Endothelial cell of umbilical vein (primary cell): ENCODE data around the gene MACF1. TPM values are rescaled to one million over a fixed set of nuclear protein-coding genes. Genes with fewer than 3 reads are reported as not detected.

ENCODE experiments used
- BruUV-seq: library from RNA; stranded (reverse); fragments of 400-500 nt; replicated peaks from 2 replicates; lab custom pipeline; 2021; lab: Mats Ljungman, UMichigan
- CTCF ChIA-PET: fragments of 300-600, 350-600 bp; sonication (Branson Sonifier 250); formaldehyde crosslinking; loops from one replicate; lab custom pipeline; 2021; ENCODE audit warnings: antibody characterized with exemption, inconsistent platforms; lab: Charles Lee
- POLR2A ChIA-PET: fragments of 300-600, 350-600 bp; sonication (Branson Sonifier 250); formaldehyde crosslinking; loops from one replicate; lab custom pipeline; 2021; ENCODE audit warnings: antibody characterized with exemption, inconsistent platforms; lab: Charles Lee
- DNase-seq: peaks from one replicate; pipeline ENCODE4 v3.0.0-alpha.2; 2011; ENCODE audit warnings: low read depth, low spot score
- FAIRE-seq: peaks from 2 replicates; lab custom pipeline; 2011; peaks lifted over from hg19 to GRCh38; lab: Jason Lieb, UNC
- H2AFZ ChIP-seq: 2 replicates; pipeline ENCODE4 v1.6.0; 2012; ENCODE audit warnings: low read depth, low read length, control low read depth, inconsistent platforms
- H3K27ac ChIP-seq: 2 replicates; pipeline ENCODE4 v1.5.1; 2011; ENCODE audit warnings: low read depth, mild to moderate bottlenecking, control low read depth, low read length, moderate library complexity; ENCODE audit not compliant: insufficient read depth
- H3K27me3 ChIP-seq, 2 experiments: 2 replicates each; pipeline versions ENCODE4 v1.6.0 to v1.6.1; 2011; ENCODE audit warnings: low read length in 2 of 2, mixed read lengths in 1 of 2; ENCODE audit not compliant: control insufficient read depth in 2 of 2, insufficient read depth in 2 of 2
- H3K36me3 ChIP-seq, 2 experiments: 2 replicates in 1 of 2; 3 replicates in 1 of 2; pipeline ENCODE4 v1.5.1; 2011; ENCODE audit warnings: low read length in 2 of 2, mild to moderate bottlenecking in 1 of 2, moderate library complexity in 1 of 2; ENCODE audit not compliant: control insufficient read depth in 2 of 2, insufficient read depth in 2 of 2; ENCODE audit errors: extremely low read depth in 1 of 2
- H3K4me1 ChIP-seq: 3 replicates; pipeline ENCODE4 v1.5.1; 2011; ENCODE audit warnings: mild to moderate bottlenecking, low read length; ENCODE audit not compliant: control insufficient read depth, insufficient read depth; ENCODE audit errors: extremely low read depth
- H3K4me2 ChIP-seq: 2 replicates; pipeline ENCODE4 v1.6.1; 2011; ENCODE audit warnings: low read length, control low read depth, mixed read lengths; ENCODE audit not compliant: insufficient read depth
- H3K4me3 ChIP-seq, 3 experiments: fragments of 200-600 bp in 1 of 3; sonication (generic), shearing (Covaris generic) in 1 of 3; replicated peaks in 1 of 3; 2 replicates each; pipeline ENCODE4 v1.5.1; 2011 to 2016; ENCODE audit warnings: control low read depth in 3 of 3, low read length in 3 of 3, mild to moderate bottlenecking in 2 of 3, inconsistent platforms in 1 of 3, low read depth in 1 of 3, moderate library complexity in 1 of 3; ENCODE audit not compliant: insufficient read depth in 1 of 3
- H3K79me2 ChIP-seq: 2 replicates; pipeline ENCODE4 v1.6.0; 2012; ENCODE audit warnings: low read length, inconsistent platforms; ENCODE audit not compliant: control insufficient read depth, insufficient read depth
- H3K9ac ChIP-seq: replicated peaks from 2 replicates; pipeline ENCODE3; 2011; ENCODE audit warnings: low read length, control low read depth; ENCODE audit not compliant: insufficient read depth; ENCODE audit errors: extremely low read depth
- H3K9me1 ChIP-seq: replicated peaks from 3 replicates; pipeline ENCODE4 v1.6.0; 2011; ENCODE audit warnings: mild to moderate bottlenecking, low read length; ENCODE audit not compliant: control insufficient read depth, insufficient read depth; ENCODE audit errors: extremely low read depth
- H3K9me3 ChIP-seq: replicated peaks from 2 replicates; pipeline ENCODE4 v1.5.1; 2012; ENCODE audit warnings: low read length, inconsistent platforms; ENCODE audit not compliant: control insufficient read depth, insufficient read depth
- H4K20me1 ChIP-seq: replicated peaks from 2 replicates; pipeline ENCODE3; 2011; ENCODE audit warnings: mild to moderate bottlenecking, low read length; ENCODE audit not compliant: control insufficient read depth, insufficient read depth; ENCODE audit errors: extremely low read depth
- EZH2 ChIP-seq: IDR thresholded peaks from 2 replicates; pipeline ENCODE4 v1.6.1; 2012; ENCODE audit warnings: borderline replicate concordance, low read depth, mild to moderate bottlenecking, moderate library complexity, low read length, inconsistent platforms; ENCODE audit not compliant: severe bottlenecking
- FOS ChIP-seq: IDR thresholded peaks from 2 replicates; pipeline ENCODE4 v1.6.1; 2011; ENCODE audit warnings: mild to moderate bottlenecking, low read length, moderate library complexity, borderline replicate concordance; ENCODE audit not compliant: insufficient read depth
- GATA2 ChIP-seq: IDR thresholded peaks from 2 replicates; pipeline ENCODE4 v1.7.0; 2011; ENCODE audit warnings: low read depth, mild to moderate bottlenecking, moderate library complexity, mixed read lengths, low read length; ENCODE audit not compliant: insufficient read length, insufficient read depth
- JUN ChIP-seq: IDR thresholded peaks from 2 replicates; pipeline ENCODE4 v1.6.1; 2011; ENCODE audit warnings: borderline replicate concordance, low read depth; ENCODE audit not compliant: insufficient read length, insufficient read depth
- MYC ChIP-seq: IDR thresholded peaks from one replicate; pipeline ENCODE4 v1.6.1; 2011; ENCODE audit warnings: mild to moderate bottlenecking, low read depth, low read length
- POLR2A ChIP-seq: IDR thresholded peaks from 2 replicates; pipeline ENCODE4 v1.6.1; 2012; ENCODE audit warnings: low read depth, mild to moderate bottlenecking, control low read depth, low read length
- POLR2AphosphoS5 ChIP-seq: IDR thresholded peaks from 2 replicates; pipeline ENCODE4 v1.6.1; 2012; ENCODE audit warnings: low read depth, mild to moderate bottlenecking, control low read depth, low read length, moderate library complexity; ENCODE audit not compliant: insufficient read depth
- dilution Hi-C: fragments of 300-500 bp; cut with MboI; formaldehyde crosslinking; loops from one replicate; pipeline ENCODE4 v1.15.0; 2019; ENCODE audit warnings: low sequenced_read_pairs; ENCODE audit not compliant: extremely low pct_ligation_motif_present
- intact Hi-C: fragments of 100-400 bp; cut with micrococcal nuclease; formaldehyde crosslinking; loops from one replicate; pipeline ENCODE4 v1.10.0; 2022
- polyA plus RNA-seq, 4 experiments: library from polyadenylated mRNA; depleted of rRNA in 3 of 4; stranded (reverse) in 3 of 4; unstranded in 1 of 4; fragments of >200 nt; gene quantifications; 2 replicates each; pipeline versions ENCODE4 v1.2.1 to v1.2.3, GENCODE V29; 2011 to 2012; ENCODE audit warnings: missing spikeins in 1 of 4
- total RNA-seq: library from RNA; stranded (reverse); gene quantifications from 2 replicates; pipeline ENCODE4 v1.2.3, GENCODE V29; 2021
- TF ChIP-seq, protein P1 (sequence below), 2 donors: IDR thresholded peaks; 1 replicate in 1 of 2; 2 replicates in 1 of 2; pipeline ENCODE4 v1.5.1; 2011; ENCODE audit warnings: low read length in 2 of 2, mild to moderate bottlenecking in 2 of 2, moderate library complexity in 2 of 2, control low read depth in 1 of 2, inconsistent platforms in 1 of 2, low read depth in 1 of 2; ENCODE audit not compliant: insufficient read depth in 1 of 2; ENCODE audit errors: extremely low read depth in 1 of 2
- TF ChIP-seq, protein P2 (sequence below): IDR thresholded peaks from 2 replicates; pipeline ENCODE4 v1.6.1; 2011; ENCODE audit not compliant: insufficient read depth, insufficient read length

The MACF1 gene
- total and polyA plus RNA-seq, 2 donors (not counting 3 experiments of a cell fraction or from before 2014, with no cell fraction given): 122 to 587 TPM

DNA sequence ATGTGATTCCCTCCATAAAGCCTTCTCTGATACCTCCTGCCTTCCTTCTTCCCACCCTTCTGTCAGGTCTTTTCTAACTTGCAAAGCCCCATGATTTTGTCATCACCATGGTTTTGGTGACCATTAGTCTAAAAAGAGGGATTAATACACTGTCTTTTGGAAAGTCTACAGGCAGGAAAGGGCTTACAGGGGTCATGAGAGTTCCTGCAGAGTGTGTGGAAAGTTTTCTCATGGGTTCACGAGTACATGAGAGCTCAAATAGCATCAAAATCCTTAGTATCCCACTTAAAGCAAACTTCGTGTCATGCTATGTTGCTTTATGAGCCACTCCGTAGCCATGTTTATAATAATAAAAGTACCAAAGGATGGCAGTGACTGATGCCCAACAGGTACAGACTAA is 200.4 kb downstream of the MACF1 start:
- BruUV-seq: no TSS peak
- dilution Hi-C loops (no loop called here), intact Hi-C loops (loop anchor here (5.0 kb wide), 1 partner anchor 213 kb away; no protein-coding TSS in a partner anchor)
- peaks cover 26% of the 10 kb centered on the region for H3K4me1 ChIP-seq
- no peaks in the 10 kb centered on the region for H3K9me3 ChIP-seq
- POLR2A ChIA-PET: no interaction called here
- DNase-seq: no peak
- H3K9ac ChIP-seq: no peak overlapping the region
- no peaks in the 10 kb centered on the region for H3K36me3 ChIP-seq
- H3K9me1 ChIP-seq: no peaks in the 10 kb centered on the region
- no peak overlapping the region for H2AFZ ChIP-seq
- no peak overlapping the region for H3K27ac ChIP-seq
- no peak overlapping the region for H3K4me2 ChIP-seq
- no peak for FAIRE-seq
- no peak for TF ChIP-seq POLR2AphosphoS5
- TF ChIP-seq POLR2A: no peak
- no peak for TF ChIP-seq FOS
- TF ChIP-seq GATA2: no peak
- no peak for TF ChIP-seq JUN
- TF ChIP-seq, protein P1, sequence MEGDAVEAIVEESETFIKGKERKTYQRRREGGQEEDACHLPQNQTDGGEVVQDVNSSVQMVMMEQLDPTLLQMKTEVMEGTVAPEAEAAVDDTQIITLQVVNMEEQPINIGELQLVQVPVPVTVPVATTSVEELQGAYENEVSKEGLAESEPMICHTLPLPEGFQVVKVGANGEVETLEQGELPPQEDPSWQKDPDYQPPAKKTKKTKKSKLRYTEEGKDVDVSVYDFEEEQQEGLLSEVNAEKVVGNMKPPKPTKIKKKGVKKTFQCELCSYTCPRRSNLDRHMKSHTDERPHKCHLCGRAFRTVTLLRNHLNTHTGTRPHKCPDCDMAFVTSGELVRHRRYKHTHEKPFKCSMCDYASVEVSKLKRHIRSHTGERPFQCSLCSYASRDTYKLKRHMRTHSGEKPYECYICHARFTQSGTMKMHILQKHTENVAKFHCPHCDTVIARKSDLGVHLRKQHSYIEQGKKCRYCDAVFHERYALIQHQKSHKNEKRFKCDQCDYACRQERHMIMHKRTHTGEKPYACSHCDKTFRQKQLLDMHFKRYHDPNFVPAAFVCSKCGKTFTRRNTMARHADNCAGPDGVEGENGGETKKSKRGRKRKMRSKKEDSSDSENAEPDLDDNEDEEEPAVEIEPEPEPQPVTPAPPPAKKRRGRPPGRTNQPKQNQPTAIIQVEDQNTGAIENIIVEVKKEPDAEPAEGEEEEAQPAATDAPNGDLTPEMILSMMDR (IDR thresholded peaks at IDR 0.05; ENCODE audit: extremely low read depth in 1 of 2, insufficient read depth in 1 of 2, low read depth in 1 of 2, low read length in 2 of 2): no peak
- TF ChIP-seq, protein P2, sequence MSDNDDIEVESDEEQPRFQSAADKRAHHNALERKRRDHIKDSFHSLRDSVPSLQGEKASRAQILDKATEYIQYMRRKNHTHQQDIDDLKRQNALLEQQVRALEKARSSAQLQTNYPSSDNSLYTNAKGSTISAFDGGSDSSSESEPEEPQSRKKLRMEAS: no peak
- no peak for TF ChIP-seq EZH2
- no peak for TF ChIP-seq MYC
- no peaks in the 10 kb centered on the region for H4K20me1 ChIP-seq
- H3K27me3 ChIP-seq: no peaks in the 10 kb centered on the region
- CTCF ChIA-PET: interaction anchor here (1.1 to 11.9 kb wide), 2 partner anchors 9 to 18 kb away, joined by 3 to 273 read pairs; no protein-coding TSS in a partner anchor
- peaks cover 47% of the 10 kb centered on the region for H3K79me2 ChIP-seq
- H3K4me3 ChIP-seq: no peak overlapping the region
